Measurements from ENCODE around the gene ZDHHC14.

- TF ChIP-seq POLR2A (IDR thresholded peaks at IDR 0.05), result no peak
- no peak for TF ChIP-seq POLR2AphosphoS5 (IDR thresholded peaks at IDR 0.05)
- TF ChIP-seq, protein P1, sequence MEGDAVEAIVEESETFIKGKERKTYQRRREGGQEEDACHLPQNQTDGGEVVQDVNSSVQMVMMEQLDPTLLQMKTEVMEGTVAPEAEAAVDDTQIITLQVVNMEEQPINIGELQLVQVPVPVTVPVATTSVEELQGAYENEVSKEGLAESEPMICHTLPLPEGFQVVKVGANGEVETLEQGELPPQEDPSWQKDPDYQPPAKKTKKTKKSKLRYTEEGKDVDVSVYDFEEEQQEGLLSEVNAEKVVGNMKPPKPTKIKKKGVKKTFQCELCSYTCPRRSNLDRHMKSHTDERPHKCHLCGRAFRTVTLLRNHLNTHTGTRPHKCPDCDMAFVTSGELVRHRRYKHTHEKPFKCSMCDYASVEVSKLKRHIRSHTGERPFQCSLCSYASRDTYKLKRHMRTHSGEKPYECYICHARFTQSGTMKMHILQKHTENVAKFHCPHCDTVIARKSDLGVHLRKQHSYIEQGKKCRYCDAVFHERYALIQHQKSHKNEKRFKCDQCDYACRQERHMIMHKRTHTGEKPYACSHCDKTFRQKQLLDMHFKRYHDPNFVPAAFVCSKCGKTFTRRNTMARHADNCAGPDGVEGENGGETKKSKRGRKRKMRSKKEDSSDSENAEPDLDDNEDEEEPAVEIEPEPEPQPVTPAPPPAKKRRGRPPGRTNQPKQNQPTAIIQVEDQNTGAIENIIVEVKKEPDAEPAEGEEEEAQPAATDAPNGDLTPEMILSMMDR (IDR thresholded peaks at IDR 0.05), result no peak
- no peak for TF ChIP-seq EP300 (IDR thresholded peaks at IDR 0.05)
These were observed 340.4 kb downstream of the ZDHHC14 start for GRCh38 chr6:157721426-157721825.
